GM21423 (cell line): Measurements from ENCODE around the gene CUX1.
"Not testable (repeated sequence)": the region's sequence is repeated elsewhere in the genome, so short reads cannot be mapped to it uniquely, and the experiment has no call there.

ENCODE experiments used
- ATAC-seq: cut with Tn5 transposase; IDR thresholded peaks from one replicate; pipeline ENCODE4 v1.9.1; 2021; ENCODE audit warnings: mild to moderate bottlenecking, moderate library complexity; ENCODE audit not compliant: unreplicated experiment

CUX1 gene

DNA sequence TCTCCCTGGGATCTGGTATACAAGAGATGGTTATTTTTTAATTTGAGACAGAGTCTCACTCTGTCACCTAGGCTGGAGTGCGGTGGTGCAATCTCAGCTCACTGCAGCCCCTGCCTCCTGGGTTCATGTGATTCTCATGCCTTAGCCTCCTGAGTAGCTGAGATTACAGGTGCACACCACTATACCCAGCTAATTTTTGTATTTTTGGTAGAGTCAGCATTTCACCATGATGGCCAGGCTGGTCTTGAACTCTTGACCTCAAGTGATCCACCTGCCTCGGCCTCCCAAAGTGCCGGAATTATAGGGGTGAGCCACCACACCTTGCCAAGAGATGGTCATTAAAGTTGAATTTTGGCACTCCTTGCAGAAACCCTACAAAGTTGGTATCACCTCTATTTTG, 71.1 kb downstream of the CUX1 start:
- ATAC-seq, result not testable (repeated sequence)

DNA sequence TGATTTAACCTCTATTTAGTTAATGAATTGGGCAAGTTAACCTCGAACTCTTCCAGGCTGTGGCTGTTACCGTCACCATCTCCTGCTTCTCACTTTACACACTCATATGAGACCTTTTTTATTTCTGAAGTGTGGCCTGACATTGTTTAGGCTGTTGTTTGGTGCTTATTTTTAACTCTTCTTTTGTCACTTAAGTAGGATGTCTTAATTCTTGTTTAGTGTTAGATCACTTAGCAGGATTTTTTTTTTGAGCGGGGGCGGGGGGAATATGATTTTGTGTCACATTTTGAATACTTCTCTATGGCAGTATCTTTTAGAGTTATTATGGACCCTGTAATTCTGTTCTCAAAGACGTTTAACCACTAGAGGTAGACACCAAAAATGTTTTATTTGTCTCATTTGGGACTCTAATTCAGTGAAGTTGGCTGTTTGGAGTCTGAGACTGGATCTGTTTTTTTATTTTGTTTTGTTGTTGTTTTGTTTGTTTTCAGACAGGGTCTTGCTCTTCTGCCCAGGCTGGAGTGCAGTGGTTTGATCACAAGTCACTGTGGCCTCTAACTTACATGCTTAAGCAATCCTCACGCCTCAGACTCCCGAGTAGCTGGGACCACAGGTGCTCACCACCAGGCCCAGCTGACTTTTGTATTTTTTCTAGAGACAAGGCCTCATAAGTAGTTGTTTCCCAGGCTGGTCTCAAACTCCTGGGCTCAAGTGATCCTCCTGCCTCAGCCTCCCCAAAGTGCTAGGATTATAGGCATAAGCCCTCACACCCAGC, 73.5 kb downstream of the CUX1 start:
- ATAC-seq, result no peak

DNA sequence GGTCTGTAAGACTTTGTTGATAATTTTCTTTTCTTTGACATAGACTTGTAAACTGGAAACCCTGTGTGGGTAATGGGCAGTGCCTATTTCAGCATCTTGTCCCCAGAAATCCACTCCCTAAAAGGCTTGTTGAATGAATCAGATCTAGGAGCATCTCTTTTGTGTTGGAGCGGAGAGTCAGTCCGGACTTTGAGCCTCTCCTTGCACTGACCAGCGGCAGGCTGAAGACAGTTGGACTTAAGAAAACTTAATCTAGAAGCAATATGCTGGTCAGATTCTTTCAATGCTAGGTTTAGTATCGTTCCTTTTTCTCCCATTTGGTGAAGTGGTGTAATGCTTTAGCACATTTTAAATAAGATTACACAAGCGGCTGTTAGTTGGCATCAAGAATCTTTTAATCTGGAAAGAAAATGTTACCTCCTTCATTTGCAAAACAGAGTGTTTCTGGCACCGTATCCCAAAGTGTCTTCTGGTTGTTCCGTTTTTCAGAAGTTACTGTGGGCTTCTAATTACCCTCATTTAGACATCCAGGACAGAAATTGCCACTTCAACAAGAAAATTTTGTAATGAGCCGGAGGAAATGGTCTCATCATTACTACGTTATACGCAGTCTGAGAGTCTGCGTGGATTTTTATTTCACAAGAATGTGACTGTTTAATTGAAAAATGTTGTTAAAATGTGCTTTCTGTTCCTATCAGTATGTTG, 74.7 kb downstream of the CUX1 start:
- no peak for ATAC-seq

DNA sequence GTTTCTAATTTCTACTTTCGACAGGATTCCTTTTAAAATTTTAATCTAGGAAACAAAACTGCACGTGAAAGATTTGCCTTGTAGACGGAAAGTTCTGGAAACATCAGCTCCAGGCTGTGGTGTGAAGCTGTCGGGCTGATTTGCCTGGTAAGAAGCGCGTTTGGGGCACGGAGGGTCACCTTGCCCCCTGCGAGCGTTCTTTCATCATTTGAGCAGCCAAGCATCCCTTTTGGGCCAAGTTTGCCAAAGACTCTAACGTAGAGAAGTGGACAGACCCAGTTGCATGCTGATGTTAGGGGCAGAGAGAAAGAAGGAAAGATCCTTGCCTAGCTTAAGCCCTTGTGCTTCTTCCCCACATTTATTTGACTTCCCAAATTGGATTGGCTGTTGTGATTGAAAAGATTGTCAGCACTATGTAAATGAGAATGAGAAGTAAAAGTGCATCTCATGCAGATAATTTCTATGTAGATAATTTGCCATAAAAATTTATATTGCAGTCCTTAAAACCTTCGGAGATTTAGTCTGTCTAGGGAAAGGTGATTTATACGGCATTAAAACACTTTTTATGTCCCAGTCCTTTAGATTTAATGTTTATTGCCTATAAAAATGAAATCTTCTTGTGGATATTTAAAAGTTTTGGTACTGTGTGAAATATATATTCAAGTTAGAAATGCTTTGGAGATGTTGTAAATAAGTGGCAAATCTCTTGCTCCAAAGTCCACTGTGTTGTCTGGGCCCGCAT, 76.1 kb downstream of the CUX1 start:
- ATAC-seq, result no peak

DNA sequence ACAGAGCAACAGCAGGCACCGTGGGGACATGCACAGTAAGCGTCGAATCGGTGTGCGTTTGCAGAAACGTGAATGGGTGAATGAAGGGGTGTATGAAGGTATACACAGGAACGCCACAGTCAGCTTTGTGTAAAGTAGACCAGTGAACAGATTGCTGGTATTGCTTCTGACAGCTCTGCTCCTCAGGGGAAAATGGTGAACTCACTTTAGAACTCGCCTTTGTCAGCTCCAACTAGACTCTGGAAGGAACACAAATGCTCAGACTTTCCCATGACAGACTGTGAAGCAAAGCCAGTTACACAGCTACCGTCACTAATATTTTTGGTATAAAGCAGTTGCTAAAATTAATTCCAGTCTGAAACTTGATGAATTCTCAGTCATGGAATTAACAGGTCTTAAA, 78.9 kb downstream of the CUX1 start:
- ATAC-seq, result no peak

DNA sequence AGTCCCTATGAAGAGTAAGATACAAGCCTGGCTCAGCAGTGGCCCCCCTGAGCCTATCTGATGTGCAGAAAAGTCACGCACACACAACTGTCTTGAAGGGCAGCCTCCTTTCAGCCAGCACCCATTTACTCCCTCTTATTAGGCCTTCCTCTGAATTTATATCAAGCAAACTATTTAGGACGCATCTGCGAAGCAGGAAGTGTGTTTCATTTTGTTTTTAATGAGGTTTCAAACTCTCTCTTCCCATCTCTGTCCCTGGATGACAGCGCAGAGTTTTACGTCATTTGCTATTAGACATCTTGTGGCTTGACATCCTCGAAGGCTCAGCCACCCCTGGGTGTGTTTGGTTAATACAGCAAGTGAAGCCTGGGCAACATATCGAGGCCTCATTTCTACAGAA, 79.5 kb downstream of the CUX1 start:
- ATAC-seq, result no peak

DNA sequence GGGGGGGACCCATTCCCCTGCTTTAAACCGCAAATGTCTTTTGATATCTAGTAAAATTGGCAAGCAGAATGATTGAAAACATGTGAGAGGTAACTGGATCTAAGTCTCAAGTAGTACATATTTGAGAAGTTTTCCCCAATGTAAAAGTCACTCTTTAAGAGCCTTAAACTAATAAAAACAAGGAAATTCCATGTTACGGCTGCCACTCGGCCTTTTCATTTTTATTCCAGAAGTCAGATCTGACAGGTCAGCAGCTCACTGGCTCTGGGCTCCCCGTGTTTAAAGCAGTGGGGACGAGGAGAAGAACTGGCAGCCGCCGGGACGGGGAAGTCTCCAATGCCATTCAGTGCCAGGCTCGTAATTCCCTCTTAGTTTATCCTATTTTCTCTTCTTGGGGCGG, 80.7 kb downstream of the CUX1 start:
- no peak for ATAC-seq

DNA sequence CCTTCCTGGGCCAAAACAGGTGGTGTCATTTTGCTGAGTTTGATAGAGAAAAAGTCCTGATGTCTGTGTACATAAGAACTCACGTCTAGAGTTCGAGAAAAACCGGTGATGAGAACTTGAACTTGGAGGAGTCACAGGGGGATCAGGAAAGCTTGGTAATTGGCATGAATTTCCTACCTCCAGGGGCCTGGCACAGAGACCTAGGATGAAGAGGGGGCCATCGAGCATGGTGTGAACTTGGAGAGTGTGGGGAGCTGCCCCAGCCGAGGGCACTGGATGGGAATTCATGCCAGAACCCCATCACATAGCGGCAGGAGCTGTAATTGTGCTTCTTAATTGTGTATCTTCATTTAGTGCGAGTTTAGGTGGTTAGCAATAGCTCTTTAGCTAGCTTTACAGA, 82.2 kb downstream of the CUX1 start:
- ATAC-seq, result no peak

DNA sequence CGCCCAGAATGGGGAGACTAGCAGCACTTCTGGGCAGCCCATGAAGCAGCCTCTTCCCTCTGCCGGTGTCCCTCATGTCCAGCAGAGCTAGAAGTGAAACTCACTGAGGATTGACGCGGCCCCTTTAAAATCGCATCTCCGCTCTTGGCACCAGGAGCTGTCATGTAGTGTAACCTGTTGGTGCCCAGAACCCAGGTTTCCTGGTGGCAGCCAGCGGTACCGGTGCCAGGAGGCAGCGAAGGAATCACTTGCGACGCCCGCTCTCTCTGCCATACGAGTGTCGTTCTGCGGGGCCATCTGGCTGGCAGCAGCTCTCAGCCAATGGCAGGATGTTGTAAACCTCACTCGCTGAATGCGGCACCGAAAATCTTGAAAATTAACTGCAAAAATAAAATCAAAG, 82.7 kb downstream of the CUX1 start:
- no peak for ATAC-seq

DNA sequence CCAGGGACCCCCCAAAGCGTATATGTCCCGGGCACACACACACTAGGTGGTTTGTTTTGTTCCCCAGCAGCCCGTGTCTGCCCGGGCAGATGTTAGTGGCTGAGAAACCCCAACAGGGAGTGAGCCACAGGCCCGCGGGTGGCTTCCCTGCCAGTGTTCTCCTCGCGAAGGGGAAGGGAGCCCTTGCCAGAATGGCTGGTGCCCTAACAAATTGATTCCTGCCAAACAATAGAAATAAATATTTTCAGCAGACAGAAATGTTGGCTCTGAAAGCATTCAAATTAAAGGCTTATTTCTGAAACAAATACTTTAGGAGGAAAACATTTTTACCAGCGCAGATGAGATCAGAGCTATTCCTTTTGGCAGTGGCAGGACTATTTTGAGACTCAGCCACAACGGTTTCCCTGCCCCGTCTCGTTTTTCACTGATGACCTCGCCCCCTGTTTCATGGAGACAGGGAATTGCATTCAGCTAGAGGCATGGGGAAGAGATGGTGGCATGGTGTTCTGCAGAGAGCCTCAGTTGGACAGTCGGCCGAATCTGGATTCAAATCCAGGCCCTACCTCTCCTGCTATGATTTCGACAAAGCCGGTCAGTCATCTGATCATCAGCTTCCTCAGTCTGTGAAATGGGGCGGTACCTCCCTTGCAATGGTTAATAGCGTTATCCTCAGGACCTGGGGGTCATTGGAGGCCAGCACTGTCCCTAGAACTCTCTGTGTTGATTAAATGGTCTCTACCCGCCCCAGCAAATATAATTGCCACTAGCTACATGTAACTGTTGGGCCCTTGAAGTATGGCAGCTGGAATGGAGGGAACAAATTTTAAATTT, 84.5 kb downstream of the CUX1 start:
- ATAC-seq, result no peak

DNA sequence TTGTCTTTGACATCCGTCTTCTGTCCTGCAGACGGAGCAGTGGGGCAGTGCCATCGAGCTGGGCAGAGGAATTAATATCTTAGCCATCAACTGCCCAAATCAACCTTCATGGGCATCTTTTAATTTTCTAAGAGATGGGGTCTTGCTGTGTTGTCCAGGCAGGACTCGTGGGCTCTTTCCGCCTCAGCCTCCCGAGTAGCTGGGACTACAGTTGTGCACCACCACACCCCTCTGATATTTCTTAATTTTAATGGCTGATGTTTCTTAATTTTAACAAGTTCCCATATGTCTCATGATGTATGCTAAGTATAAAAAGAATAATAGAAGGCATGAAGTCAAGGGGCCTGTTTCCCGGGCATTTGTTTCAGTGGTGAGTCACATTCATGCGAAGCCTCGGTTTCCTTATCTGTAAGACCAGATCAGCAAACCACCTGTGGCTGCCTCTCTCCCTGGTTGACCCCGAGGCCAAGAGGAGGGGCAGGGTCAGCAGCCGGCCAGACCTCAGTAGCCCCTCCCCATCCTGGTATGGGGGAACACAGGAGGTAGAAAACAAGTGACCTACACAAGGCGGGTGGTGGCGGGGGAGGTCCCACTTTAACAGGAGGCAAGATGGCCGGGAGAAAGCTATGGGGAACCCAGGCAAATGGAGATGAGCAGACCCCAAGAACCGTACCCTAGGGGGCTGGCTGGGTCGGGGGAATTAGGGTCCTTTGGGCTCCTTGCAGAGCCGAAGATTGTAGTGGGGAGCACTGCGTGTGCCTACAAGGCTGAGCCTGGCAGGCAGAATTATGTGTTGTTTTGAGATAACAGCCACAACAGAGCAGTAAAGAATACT, 85.5 kb downstream of the CUX1 start:
- ATAC-seq, result no peak

DNA sequence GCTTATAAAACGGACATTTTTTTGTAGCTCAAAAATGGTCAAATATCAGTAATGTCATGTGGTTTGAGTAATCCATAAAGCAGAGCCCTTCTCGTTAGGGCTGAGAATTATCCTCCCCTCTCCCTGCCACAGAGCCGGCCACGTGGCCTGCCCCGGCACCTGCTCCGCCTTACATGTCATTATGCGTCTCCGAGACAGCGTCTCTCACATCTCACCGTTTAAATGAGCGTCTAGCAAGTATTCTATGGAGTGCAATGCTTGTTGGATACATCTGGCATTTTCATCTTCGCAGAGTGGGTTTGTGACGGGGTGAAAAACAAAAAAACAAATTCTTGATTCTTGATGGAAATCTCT, 86.1 kb downstream of the CUX1 start:
- no peak for ATAC-seq

DNA sequence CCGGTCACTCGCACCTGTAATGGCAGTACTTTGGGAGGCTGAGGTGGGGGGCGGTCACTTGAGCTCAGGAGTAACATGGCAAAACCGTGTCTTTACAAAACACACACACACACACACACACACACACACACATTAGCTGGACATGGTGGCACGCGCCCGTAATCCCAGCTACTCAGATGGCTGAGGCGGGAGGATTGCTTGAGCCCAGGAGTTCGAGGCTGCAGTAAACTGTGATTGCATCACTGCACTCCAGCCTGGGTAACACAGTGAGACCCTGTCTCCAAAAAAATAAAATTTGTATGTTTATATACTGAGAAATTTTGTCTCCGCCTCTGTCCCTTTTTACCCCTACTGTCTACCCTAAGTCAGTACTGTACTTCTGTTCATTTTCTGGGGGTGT, 86.6 kb downstream of the CUX1 start:
- ATAC-seq, result no peak

DNA sequence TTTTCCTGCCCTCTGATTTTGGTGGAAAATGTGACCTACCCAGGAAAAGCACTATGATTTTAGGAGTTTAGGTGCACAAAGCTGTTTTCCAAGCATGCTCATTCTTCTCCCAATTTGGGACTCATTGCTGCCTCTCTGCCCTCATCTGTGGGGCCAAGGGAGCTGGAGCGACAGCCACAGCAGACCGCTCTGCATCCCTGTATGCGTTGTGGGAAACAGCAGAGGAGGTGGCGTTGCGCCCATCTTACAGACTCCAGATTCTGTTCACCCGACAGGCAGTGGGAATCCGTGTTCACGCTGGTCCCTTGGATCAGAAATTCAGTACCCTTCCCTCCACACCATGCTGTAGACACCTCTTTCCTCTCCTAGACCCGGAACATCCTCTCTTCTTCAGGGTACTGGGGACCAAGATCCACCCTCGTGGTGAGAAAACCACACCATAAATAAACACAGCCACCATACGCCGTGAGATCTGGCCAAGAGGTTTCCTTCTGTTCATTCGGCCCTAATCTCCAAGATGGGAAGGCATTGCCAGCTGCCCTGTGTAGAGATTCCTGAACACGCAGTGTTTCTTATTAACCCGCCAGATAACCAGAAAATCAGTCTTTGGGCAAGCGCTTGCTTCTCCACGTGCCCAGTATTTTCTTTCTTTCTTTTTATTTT, 87.9 kb downstream of the CUX1 start:
- no peak for ATAC-seq

DNA sequence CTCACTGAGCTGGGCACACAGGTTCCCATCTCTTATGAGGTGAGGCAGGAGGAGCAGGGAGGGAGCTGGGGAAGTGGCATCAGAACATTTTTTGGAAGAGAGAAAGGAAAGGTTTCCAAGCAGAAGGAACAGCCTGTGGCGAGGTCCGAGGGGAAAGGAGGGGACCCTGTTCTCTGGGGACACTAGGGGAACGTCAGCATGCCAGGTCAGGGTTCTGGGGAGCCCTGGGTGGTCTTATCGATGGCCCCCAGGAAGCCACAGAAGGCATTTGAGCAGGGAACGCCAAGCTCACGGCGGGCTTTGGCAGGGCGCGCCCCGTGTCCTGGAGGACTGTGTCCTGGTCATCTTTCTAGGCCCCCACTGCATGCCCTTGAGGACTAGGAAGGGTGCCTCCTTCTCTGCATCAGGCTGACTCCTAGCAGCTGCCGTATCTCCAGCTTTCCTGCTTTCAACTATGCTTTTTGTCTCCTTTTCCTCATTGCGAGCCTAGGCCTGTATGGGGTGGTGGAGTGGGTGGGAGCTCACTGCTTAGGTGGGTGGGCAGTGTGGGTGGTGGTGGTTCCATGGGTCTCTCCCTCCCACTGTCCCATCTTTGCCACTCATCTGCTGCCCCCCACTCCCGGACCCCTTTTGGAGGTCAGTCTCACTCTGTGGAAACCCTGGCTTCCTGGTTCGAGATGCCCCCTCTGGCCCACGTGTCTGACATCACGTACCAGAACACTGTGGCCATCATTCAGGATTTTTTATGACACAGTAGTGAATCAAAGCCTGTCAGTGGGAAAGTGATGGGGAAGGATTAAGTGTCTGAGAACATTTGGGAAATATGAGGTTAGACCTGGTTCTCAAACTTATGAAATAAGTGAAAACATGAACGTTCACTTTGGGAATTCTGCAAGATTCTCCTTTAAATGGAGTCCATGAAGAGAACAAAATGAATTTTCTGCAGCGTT, 89.1 kb downstream of the CUX1 start:
- ATAC-seq, result no peak

DNA sequence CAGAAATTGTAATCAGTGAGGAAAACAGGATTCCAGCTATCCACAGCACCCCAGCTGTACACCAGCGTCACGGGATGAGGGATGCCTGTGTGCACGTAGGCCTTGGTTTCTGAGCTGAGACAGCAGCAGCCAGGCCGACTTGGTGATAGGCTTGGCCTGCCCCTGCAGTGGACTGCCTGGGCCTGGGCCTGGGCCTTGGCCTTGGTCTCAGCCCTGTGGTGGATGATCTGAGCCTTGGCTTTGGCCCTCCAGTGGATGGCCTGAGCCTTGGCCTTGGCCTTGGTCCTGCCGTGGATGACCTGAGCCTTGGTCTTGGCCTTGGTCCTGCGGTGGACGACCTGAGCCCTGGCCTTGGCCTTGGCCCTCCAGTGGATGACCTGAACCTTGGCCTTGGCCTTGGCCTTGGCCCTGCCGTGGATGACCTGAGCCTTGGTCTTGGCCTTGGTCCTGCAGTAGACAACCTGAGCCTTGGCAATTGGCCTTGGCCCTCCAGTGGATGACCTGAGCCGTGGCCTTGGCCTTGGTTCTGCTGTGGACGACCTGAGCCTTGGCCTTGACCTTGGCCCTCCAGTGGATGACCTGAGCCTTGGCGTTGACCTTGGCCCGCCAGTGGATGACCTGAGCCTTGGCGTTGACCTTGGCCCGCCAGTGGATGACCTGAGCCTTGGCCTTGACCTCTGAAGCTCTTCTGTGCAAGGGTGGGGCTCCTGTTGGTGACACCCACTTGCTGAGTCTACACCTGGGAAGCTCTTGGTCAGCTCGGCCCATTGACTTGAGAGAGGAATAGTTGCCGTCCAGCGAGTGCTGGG, 93.8 kb downstream of the CUX1 start:
- no peak for ATAC-seq

DNA sequence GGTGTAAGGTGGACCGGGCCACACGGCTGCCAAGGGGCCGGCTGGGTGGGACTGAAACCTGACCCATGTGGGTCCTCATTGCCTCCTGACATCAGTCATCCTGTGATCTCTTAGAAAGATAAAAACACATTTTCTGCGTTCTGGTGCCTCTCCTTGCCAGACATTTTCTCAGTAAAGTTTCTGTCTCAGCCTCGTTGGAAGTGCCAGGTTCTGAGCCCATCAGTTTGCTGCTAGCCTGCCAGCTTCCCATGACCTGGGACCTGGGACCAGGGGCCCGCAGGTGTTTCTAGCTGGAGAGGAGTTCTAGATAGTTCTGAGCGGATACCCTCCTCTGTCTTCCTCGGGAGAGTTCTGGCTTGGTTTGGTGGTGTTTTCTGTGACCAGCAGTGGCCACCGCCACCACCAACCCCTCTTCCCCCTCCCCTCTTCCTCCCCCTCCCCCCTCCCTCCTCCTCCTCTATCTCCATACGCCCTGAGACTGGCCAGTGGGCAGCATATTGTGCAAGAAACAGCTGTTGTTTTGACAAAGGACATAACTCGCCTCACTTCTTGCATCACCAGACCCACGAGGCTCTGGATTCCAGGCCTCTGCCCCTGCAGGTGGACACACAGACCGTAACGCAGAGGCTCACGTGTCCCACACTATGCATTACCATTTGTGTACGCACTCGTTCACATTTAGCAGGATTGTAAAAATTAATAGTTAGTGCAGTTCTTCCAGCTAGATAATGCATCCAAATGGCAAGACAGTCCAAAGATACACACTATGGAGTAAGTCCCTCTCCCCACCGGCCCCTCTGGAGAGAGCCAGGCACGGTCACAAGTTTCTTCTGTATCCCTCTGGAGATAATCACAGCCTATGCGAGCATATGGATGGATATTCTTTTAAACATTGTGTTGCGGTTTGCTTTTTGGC, 94.6 kb downstream of the CUX1 start:
- no peak for ATAC-seq
